Activated CD4-positive, alpha-beta T cell treated with anti-CD3 and anti-CD28 coated beads for 1 hour (primary cell): ENCODE results near the gene AFTPH.
"Not testable (repeated sequence)": the region's sequence is repeated elsewhere in the genome, so short reads cannot be mapped to it uniquely, and the experiment has no call there.

Source experiments
- DNase-seq: peaks from one replicate; pipeline ENCODE4 v3.0.0-alpha.2; 2020

Gene AFTPH

DNA sequence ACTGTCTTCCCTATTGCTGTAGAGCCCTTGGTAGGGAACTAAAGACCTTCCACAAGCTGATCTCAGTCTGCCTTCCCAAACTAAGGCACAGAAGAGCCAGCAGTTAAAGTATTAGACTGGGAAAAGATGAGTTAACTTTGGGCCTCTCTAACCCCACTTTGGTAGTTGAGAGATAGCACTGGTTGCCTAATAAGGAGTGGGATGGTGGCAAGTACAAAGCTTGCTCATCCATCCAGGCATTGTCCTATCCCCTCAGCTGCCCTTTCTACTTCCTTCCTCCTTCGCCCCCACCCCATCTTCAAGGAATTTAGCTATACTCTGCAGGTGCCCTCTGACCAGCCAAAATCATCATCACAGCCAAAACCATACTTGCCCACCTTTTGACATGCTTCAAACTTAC lies 22.2 kb upstream of the AFTPH start:
- no peak for DNase-seq

DNA sequence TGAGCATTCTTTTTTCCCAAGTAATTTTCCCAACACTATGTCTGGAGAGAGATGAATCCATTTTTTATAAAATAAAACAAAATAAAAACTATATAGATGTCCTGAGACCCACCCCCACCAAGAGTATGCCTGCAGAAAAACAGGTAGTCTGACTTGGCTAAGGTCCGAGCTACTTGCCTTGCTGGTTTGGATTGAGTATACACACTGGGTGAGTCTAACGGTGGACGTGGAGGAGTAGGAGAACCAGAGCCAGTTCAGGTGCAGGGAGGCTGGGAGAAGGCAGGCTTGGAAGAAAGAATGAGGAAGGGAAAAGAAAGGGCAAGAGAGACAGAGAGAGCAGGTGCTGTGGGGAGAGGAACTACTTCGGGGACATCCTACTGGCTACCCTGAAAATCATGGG lies 21.3 kb upstream of the AFTPH start:
- DNase-seq: no peak

DNA sequence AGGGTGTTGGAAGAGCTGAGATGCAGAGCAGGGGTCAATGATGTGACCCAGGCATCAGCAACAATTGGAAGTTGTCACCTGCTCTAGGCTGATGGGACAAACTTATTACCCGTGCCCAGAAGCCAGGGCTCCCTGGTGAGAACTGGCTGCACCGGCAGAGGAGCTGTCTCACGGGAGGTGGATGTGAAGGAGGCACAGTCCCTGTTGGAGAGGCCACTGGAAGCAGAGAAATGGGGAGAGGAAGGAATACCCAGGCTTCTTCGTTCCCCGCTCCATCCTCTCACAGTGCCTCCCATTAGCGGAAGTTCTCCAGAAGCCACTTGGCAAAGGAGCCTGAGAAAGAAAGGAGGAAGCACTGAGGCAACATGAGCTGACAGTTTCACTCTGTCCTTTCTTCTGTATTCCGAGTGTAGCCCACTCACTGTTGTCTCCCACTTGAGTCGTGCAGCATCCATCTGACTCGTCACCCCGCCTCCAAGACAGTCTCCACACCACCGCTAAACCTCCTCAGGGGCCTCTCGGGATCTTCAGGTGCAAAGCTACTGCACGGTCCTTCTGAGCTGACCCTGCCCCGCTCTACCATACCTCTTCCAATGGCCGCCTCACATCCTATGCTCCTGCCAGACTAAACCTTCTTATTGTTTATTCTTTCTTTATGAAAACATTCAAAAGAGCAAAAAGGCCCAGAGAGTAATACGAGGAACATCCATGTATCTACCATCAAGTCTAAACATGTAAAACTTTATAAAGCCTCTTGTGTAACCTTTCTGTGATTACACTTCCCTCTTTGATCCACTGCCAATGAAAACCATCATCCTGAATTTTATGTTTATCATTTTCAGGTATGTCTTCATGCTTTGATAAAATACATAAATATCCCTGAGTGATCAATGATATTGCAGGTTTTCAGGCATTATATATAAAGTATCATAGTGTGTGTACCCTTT lies 19.1 kb upstream of the AFTPH start:
- no peak for DNase-seq

DNA sequence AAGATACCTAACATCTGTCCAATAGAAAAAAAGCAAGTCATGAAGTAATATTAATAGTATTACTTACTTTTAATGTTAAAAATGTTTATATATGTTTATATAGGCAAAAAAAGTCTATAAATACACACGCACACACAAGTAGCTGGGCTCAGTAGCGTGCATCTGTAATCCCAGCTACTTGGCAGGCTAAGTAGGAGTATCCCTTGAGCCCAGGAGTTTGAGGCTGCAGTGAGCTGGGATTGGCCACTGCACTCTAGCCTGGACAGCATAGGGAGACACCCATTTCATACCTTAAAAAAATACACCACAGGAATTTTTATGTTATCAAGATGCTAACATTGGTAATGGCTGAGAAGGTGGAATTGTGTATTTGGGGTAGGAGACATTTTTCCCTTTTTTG lies 17.4 kb upstream of the AFTPH start:
- DNase-seq: no peak

DNA sequence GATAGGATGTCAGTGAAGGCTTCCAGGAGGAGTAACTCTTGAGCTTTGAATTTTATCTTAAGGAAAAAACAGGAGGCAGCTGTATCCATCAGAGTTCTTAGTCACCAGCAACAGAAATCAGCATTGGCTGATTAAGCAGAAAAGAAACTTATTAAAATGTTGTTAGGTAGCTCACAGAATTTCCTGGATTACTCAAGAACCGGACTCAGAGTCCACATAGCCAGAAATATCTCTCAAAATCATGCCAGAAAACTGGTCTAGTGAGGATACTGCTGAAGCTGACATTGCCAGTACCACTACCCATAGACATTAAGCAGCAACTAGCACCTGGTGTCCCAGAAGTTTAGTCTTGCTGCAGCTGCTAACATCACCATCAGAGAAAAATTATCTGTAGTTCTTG lies 10.1 kb upstream of the AFTPH start:
- DNase-seq: no peak

DNA sequence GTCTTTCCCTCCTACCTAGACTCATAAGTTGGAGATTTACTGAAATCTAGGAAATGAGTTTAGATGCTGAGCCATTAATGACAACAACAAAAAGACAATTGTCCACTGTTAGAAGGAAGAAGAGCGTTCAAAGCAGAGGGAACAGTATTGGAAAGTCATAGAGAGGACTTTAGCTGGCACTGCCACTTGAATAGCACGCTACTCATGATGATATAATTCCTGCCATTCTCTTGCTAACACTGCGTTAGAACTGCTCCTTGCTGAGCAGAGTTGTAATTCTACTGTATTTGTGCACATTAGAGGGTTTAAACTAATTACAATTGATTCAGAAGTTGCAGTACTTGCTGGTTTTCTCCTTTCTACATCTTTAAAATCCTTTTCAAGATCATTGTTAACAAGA lies 9.0 kb upstream of the AFTPH start:
- DNase-seq: no peak

DNA sequence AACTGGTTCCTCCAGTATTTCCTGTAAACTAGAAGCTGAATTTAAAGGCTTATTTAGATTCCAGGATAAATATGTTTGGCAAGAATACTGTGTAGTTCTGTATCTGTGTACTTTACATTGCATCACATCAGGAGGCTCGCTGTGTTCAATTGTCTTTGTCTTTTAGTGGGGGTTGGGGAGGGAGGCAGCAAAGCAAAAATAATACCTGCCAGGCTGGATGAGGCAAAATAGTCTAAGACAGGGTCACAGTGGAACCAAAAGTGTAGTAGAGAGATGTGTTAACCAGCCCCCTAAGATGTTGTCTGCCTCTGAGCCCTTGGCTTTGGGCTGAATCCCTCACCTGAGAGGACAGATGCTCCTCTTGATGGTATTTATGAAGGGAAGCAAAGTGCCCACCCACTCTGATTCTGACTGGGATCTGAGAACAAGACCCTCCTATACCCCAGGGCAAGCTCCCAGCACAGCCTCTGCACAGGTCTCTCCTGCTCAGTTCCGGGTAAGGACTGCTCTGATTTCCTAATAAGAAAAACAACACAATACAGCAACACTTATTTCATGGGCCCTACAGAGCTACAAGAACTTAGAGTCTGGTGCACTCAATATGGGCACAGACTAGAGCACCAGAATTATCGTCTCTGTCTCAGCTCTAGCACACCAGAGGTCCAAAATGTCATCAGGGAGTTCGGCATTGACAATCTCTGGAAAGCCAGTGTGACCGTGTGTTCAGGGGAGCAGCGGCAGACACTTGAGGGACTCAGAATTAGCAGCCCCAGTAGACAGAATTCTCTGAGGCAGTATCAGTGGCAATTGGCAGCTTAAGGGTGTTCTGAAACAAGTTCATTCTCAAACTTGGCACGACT lies 7.2 kb upstream of the AFTPH start:
- no peak for DNase-seq

DNA sequence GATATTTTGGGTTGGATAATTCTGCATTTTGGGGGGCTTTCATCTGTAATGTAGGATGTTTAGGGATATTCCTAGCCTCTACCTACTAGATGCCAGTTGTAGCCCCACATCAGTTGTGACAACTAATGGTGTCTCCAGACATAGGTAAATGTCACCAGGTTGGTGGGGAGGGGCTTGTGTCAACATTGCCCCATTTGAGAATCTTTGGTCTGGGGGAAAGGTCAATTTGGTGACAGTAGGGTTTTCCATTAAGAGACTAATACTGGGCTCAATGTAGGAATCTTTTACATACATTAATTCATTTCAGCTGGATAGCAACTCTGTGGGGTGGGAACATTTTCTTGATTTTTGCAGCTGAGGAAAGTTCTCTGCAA lies 6.6 kb upstream of the AFTPH start:
- no peak for DNase-seq

DNA sequence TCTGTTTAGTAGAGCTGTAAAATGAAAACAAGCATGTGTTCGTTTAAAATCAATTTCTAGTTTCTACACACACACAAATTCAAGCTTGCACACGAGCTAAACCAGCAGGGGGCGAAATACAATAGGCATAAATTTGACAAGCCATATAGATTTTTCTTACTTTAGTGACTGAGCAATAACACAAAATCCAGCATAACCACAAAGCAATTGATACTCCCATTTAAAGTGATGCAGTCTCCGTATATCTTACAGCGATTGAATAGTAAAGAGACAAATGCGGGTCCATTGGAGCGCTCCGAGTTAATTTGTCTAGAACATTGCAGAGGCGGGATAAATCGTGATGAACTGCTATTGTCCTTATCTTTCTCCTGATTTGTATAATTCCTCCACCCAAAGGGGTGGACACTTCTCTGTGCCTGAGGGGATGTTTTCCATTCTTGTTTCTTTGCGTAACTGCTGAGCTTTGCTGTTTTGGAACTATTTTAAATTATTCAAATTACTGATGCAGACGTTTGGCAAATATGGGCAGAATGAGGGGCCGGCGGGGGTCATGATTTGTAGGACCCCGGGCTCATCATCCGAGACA lies 1.2 kb upstream of the AFTPH start:
- DNase-seq: peak; percentile 30

DNA sequence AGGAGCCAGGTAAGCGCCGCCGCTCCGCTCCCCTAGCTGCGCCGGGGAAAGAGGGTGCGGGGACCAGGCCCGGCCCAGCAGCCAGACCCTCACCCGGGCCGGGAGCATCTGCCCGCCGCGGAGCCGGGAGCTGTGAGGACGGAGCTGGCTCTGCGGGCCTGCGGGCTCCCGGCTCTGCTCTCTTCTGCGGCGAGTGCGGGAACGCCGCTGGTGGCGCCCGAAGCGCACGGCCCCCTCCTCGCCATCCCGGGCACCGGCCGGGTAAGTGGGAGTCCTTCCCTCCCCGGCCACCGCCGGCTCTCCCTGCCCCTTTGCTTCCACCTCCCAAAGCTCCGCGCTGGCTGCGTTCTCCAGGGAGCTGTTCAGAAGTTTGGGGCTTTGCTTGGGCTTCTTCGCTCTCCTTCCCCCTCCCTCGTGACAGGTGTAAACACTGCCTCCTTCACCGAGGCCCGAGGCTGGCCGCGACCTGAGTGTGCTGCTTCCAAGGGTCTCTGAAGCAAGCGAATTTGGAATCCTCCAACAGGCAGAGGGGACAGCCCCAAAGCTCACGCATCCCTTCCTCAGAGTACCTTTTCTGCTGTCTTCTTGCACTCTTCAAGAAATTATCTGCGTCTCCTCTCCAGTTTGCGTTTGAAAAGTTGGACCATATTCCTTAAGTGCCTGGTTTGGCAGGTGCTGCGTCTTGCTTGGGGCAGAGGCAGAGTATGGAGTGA lies 632 bp downstream of the AFTPH start:
- no peak for DNase-seq

DNA sequence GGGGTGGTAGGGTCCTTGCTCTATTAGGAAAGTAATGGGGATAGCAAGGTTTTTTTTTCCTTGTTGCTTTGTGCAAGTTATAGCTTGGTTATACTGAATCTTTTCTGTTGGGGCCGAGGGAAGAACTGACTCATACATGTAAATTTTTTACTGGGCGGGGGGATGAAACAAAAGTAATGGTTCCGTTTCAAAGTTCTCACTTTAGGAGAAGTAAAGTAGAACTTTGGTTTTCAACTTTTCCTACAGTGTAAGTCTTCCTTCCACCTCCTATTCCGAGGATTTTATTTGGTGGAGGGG lies 1.1 kb downstream of the AFTPH start:
- DNase-seq: no peak

DNA sequence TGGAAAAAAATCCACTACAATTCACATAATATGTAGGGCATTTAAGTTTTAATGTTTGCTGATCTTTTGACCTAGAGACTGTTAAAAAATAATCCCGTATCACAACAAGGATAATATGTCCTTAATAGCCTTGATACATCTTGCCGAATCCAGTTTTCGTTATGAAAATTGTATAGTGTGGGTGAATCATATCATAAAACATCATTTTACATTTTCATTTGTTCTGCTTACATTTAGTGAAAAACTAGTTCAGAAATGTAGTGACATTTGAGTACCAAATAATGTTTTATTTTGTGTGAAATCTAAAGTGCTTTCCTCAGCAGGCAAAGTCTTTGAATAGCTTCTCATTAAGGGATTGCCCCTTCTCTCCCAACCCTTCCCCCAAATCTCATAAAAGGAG lies 1.9 kb downstream of the AFTPH start:
- DNase-seq: no peak

DNA sequence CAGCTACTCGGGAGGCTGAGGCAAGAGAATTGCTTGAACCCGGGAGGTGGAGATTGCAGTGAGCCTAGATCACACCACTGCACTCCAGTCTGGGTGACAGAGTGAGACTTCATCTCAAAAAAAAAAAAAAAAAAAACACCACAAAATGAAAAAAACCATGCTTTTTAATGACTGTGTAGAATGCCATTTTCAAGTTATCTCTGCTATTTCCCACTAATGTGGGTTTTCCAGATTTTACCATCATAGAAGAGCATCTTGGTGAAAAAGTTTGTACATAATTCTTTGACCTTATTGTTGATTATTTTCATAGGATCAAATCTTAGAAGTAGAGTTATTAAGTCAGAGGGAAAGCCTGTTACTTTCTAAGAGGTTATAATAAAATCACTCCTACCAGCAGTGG lies 6.8 kb downstream of the AFTPH start:
- DNase-seq: not testable (repeated sequence)

DNA sequence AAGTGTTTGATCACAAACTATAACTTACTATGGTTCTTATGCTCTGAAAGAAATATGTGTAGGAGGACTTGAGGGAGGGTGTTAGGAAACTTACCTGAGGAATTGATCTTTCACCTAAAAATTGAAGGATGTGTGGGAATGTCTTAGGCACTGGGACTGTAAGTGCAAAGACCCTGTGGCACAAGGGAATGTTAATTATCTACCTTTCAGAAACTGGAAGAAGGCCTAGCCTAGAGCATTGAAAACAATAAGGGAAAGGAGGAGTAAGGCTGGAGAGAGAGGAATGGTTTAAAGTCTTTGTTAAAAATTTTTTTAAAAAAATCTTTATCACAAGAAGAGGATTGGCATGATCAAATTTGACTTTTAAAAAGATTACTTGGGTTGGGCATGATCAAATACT lies 7.9 kb downstream of the AFTPH start:
- no peak for DNase-seq

DNA sequence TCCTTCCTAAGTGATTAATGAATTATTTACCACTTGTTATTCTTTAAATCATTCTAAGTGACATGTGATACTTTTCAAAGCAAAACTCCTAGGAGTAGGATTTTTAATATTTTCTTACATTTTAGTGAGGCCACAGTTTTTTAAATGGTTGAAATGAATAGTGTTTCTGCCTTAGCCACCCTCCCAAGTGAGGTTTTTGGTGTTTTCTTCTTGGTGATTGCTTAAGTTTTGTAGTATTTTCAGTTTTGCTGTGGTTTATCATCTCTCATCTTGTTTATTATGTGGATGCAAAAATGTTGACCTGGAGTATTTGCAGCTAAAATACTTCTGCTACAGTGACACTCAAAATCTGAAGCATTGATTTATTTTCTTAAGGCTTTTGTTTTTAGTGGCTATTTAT lies 9.8 kb downstream of the AFTPH start:
- DNase-seq: no peak

DNA sequence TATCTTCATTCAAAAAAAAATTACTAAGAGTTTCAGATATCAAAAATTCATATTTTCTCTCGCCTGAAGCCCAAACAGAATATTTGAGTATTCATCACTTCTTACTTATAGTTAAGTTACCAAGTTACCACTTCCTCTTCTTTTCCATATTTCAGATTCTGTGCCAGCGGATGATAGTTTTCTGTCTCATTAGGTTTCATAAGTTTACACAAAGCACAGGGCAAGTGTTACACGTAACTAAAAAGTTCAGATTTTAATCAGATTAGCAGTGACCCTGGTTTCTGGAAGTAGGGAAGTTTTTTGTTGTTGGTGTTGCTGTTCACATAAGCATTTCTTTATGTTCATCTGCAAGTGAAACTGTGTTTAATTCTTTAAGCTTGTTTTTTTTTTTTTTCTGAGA lies 10.2 kb downstream of the AFTPH start:
- DNase-seq: no peak

DNA sequence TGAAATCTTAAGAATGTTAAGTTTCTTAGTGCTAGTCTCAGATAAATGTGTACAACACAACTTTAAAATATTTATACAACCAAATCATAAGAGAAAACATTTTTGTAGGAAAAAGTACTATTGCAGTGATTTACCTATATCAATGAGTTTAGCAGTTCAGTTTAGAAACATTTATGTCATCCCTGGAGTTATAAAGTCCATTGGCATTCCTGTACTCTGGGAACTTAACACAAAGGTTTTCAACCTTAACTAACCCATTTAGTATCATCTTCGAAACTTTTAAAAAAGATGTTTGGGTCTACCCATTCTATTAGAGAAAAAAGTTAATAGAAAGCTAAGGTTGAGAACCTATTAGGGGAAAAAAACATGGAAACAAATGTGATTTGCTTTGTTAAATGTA lies 10.9 kb downstream of the AFTPH start:
- DNase-seq: no peak

DNA sequence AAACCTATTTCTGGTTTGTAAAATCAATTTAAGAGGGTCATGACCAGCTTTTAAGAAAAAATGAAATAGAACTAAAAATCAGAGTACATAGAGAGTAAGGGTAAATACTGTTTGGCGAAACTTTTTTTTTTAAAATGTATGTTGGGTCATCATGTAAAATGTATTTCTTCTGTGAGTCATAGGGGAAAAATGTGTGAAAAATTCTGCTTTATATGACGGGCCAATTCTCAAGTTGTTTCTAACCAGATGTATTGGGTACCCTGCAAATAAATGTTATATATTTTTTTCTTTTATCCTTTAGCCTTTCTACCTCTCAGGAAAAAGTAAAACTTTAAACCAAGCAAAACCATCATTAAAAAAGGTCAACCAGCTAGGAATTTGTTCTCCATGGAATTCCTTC lies 13.9 kb downstream of the AFTPH start:
- no peak for DNase-seq

DNA sequence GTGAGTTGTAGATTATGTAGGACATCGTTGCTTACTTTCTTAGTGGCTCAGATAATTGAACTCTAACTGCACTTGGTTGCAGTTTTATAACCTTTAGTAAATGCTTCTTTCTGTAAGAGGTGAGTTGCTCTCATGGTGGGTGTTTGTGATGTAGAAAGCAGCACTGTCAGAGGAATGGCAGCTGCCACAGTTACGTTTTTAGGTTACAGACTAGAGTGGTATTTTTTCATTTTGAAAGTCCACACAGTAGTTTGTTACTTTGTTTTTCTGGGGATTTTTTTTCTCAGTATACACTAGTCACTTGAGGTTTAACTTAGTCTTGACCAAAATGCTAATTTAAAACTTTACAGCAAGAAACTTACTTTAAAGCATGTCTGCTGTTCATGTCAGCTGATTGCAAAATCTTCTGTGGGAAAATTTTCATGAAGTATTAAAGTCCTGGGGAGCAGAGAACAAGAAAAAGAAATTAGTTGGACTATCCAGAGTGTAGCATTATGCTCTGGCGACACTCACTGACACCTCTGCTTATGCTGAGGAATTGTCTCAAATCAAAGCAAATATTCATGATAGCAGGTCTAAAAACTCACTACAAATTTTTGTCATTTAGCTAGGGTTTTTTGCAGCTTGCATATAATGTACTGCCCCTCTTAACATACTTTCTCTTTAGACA lies 14.8 kb downstream of the AFTPH start:
- DNase-seq: no peak

DNA sequence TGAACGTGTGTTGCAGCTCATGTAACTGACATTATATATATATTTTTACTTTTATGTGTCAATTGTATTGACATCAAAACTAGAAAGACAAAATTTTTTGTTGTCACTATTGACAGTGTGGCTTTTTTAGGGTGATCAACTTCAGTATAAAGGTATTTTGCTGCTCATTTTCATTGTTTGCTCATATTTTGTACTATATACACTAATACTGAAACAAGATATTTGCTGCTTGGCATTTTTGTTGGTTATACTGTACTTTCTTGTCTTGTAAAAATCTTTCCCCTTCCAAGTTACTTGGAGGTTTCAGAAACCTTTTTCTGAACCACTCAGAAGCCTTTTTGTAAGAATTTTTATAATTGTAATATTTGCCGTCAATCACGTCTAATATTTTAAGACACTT lies 16.5 kb downstream of the AFTPH start:
- DNase-seq: no peak

DNA sequence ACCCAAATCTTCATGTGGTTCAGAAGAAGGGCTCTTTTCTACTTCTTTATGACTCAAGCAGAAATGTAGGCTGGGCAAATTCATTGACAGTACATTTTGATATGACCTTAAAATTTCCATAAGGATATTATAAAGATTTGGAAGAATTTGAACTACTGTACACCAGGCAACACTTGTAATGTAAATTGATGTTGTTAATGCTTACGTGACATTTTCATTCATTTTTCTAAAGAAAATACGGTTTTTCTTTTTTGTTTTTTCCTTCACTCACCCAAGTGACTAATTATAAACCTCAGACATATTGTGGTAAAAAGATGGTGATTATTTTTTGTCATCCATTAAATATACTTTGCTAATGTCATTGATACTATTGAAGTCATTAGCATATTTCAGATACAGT lies 17.4 kb downstream of the AFTPH start:
- DNase-seq: no peak

DNA sequence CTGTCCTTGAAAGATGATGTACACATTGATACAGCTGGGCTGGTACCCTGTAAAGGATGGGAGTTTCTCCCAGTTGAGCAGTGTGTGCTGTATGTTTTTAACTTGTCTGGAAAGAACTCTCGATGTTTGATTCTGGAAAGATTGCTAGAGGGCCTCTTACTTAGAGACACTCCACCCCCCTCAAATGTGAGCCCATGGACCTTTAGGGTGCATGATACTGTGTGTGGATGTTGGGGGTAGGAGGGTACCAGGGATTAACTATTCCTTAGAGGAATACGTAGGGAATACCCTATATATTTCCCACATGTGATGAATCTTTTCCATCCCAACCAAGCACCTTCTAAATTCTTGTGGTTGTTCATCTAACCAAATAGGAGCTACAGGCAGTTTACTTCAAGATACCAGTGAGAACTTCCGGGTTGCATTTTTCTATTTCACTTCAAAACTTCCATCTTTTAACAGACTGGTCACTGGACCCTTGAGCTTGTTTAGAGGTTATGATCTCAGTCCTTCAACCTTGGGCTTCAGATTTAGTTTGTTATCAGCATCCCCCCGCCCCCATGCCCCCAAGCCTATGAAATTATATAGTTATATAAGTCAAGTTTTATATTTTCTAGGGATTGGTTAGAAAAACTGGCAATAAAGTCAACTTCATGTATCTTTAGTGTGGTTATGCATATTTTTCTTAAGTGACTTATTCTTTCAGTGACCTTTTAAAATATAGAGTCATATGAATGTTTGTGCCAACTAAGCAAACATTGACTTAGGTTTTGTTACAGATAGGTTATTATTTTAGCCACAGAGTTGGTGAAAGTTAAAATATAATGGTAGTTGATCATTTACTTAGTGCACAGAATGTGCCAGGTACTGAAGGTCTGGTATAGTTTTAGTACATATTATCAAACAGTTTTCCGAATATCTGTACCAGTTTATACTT lies 18.2 kb downstream of the AFTPH start:
- DNase-seq: no peak
